CD14-positive monocyte (primary cell): ENCODE results near the gene GLB1L. TPM values are rescaled to one million over a fixed set of nuclear protein-coding genes. Genes with fewer than 3 reads are reported as not detected.

Source experiments
- DNase-seq, 3 donors: peaks; one replicate each; pipeline ENCODE4 v3.0.0-alpha.2; 2011 to 2022
- H2AFZ ChIP-seq: 2 replicates; pipeline ENCODE4 v1.6.0; 2012; ENCODE audit warnings: mild to moderate bottlenecking, low read depth, low read length, inconsistent platforms; ENCODE audit not compliant: insufficient read depth, poor library complexity, severe bottlenecking
- H3K27ac ChIP-seq, 2 donors: 1 replicate in 1 of 2; 2 replicates in 1 of 2; pipeline ENCODE4 v1.5.1; 2012 to 2013; ENCODE audit warnings: low read length in 2 of 2, control low read depth in 1 of 2, inconsistent platforms in 1 of 2, low read depth in 1 of 2, mild to moderate bottlenecking in 1 of 2
- H3K27me3 ChIP-seq, 2 donors: one replicate each; pipeline versions ENCODE4 v1.6.0 to v1.6.1; 2011 to 2013; ENCODE audit warnings: low read length in 2 of 2; ENCODE audit not compliant: control insufficient read depth in 2 of 2, insufficient read depth in 2 of 2
- H3K36me3 ChIP-seq, 2 donors: replicated peaks in 1 of 2; 1 replicate in 1 of 2; 2 replicates in 1 of 2; pipeline versions ENCODE4 v1.5.1 to v1.6.1; 2012 to 2013; ENCODE audit warnings: low read length in 2 of 2, control low read depth in 1 of 2, inconsistent platforms in 1 of 2, mild to moderate bottlenecking in 1 of 2; ENCODE audit not compliant: insufficient read depth in 2 of 2, control insufficient read depth in 1 of 2
- H3K4me1 ChIP-seq, 2 donors: 1 replicate in 1 of 2; 2 replicates in 1 of 2; pipeline versions ENCODE4 v1.5.1 to v1.6.1; 2012 to 2013; ENCODE audit warnings: low read length in 2 of 2, control low read depth in 1 of 2, inconsistent platforms in 1 of 2, mild to moderate bottlenecking in 1 of 2, moderate library complexity in 1 of 2; ENCODE audit not compliant: insufficient read depth in 2 of 2, control insufficient read depth in 1 of 2
- H3K4me2 ChIP-seq: replicated peaks from 2 replicates; pipeline ENCODE3; 2012; ENCODE audit warnings: low read length, moderate library complexity, mild to moderate bottlenecking; ENCODE audit not compliant: poor library complexity, severe bottlenecking; ENCODE audit errors: extremely low read depth
- H3K4me3 ChIP-seq, 3 experiments: fragments of 200-600 bp in 1 of 3; sonication (generic) in 1 of 3; replicated peaks in 1 of 3; 1 replicate in 2 of 3; 2 replicates in 1 of 3; pipeline ENCODE4 v1.5.1; 2011 to 2013; ENCODE audit warnings: low read length in 3 of 3, mild to moderate bottlenecking in 3 of 3, control low read depth in 2 of 3, low read depth in 2 of 3, inconsistent platforms in 1 of 3, moderate library complexity in 1 of 3
- H3K79me2 ChIP-seq: 2 replicates; pipeline ENCODE4 v1.6.0; 2012; ENCODE audit warnings: mild to moderate bottlenecking, control low read depth, inconsistent platforms, low read length, moderate library complexity; ENCODE audit not compliant: insufficient read depth
- H3K9ac ChIP-seq: 2 replicates; pipeline ENCODE4 v1.6.0; 2017; ENCODE audit warnings: low read length, mild to moderate bottlenecking; ENCODE audit not compliant: insufficient read depth, poor library complexity, severe bottlenecking
- H3K9me3 ChIP-seq, 2 donors: replicated peaks in 1 of 2; 1 replicate in 1 of 2; 2 replicates in 1 of 2; pipeline versions ENCODE4 v1.5.1 to v1.6.1; 2012 to 2013; ENCODE audit warnings: low read length in 2 of 2, control low read depth in 1 of 2; ENCODE audit not compliant: control insufficient read depth in 1 of 2, insufficient read depth in 1 of 2
- H4K20me1 ChIP-seq: 2 replicates; pipeline ENCODE4 v1.6.0; 2012; ENCODE audit warnings: mild to moderate bottlenecking, low read length, control low read depth, moderate library complexity; ENCODE audit not compliant: insufficient read depth
- H3K27ac Mint-ChIP-seq, 7 donors: one replicate each; pipeline ENCODE4 v1.8.0; 2020; ENCODE audit warnings: mild to moderate bottlenecking in 7 of 7, mixed read lengths in 7 of 7, moderate library complexity in 6 of 7, inconsistent platforms in 2 of 7
- H3K27me3 Mint-ChIP-seq, 3 donors: one replicate each; pipeline ENCODE4 v1.8.0; 2021 to 2022; ENCODE audit warnings: low read depth in 3 of 3, mild to moderate bottlenecking in 3 of 3, mixed read lengths in 3 of 3, moderate library complexity in 3 of 3, inconsistent platforms in 1 of 3
- H3K36me3 Mint-ChIP-seq, 2 donors: one replicate each; pipeline ENCODE4 v1.8.0; 2020; ENCODE audit warnings: mixed read lengths in 2 of 2, inconsistent platforms in 1 of 2, mild to moderate bottlenecking in 1 of 2
- H3K4me1 Mint-ChIP-seq: one replicate; pipeline ENCODE4 v1.8.0; 2020; ENCODE audit warnings: mild to moderate bottlenecking, mixed read lengths
- H3K4me3 Mint-ChIP-seq, 2 donors: one replicate each; pipeline ENCODE4 v1.8.0; 2020; ENCODE audit warnings: mild to moderate bottlenecking in 2 of 2, mixed read lengths in 2 of 2, moderate library complexity in 1 of 2
- H3K9me3 Mint-ChIP-seq, 7 donors: one replicate each; pipeline ENCODE4 v1.8.0; 2020 to 2022; ENCODE audit warnings: mixed read lengths in 7 of 7, mild to moderate bottlenecking in 6 of 7, moderate library complexity in 6 of 7, inconsistent platforms in 2 of 7
- CTCF ChIP-seq: fragments of 200-600 bp; IDR thresholded peaks from one replicate; pipeline ENCODE4 v1.8.0; 2022; ENCODE audit warnings: antibody characterized with exemption, mild to moderate bottlenecking
- WGBS: methylation state at CpG from one replicate; pipeline ENCODE4 v1.1.5; 2013; ENCODE audit warnings: missing lambda C conversion rate; ENCODE audit not compliant: insufficient coverage; 5-methylcytosine and 5-hydroxymethylcytosine counted together
- intact Hi-C, 2 donors: fragments of 100-400 bp; cut with micrococcal nuclease; formaldehyde crosslinking; loops; one replicate each; pipeline versions ENCODE4 v1.15.0 to v1.15.1; 2023
- polyA plus RNA-seq, 3 donors: library from polyadenylated mRNA; depleted of rRNA in 1 of 3; unstranded in 2 of 3; stranded (reverse) in 1 of 3; fragments of 300-500 nt in 2 of 3; fragments of >200 nt in 1 of 3; fragmentation: Illumina TruSeq in 2 of 3; gene quantifications; 1 replicate in 2 of 3; 2 replicates in 1 of 3; pipeline ENCODE4 v1.2.3, GENCODE V29; 2012 to 2021

The GLB1L gene
- polyA plus RNA-seq, 3 donors: 4.0 to 11.7 (median 7.7) TPM

- peaks cover 6% of the 10 kb centered on the region for H4K20me1 ChIP-seq
- no peak overlapping the region for H2AFZ ChIP-seq
- H3K4me3 ChIP-seq: no peak overlapping the region
- H3K27me3 Mint-ChIP-seq: peaks cover 10 to 19% (median 19%) of the 10 kb centered on the region in 3 donors
- H3K4me3 Mint-ChIP-seq: no peak overlapping the region
- intact Hi-C loops: loop anchor here in 1 of 2 donors (5.0 kb wide), 1 partner anchor 51 kb away; the partner anchor contains the start of gene NHEJ1
- no peak overlapping the region for H3K27ac Mint-ChIP-seq
- H3K4me1 ChIP-seq: peaks cover 20 to 22% of the 10 kb centered on the region in 2 donors
- no peak for DNase-seq
- no peak for TF ChIP-seq CTCF
- peaks cover 0 to 9% of the 10 kb centered on the region in 2 donors for H3K27me3 ChIP-seq
- no peaks in the 10 kb centered on the region for H3K79me2 ChIP-seq
- WGBS: 71% methylated on average over 5 of the region's 10 CpGs
- no peak overlapping the region for H3K9ac ChIP-seq
- no peak overlapping the region for H3K4me2 ChIP-seq
- H3K27ac ChIP-seq: no peak overlapping the region
- peaks cover 41 to 42% of the 10 kb centered on the region in 2 donors for H3K36me3 Mint-ChIP-seq
- H3K36me3 ChIP-seq: peaks cover 6 to 21% of the 10 kb centered on the region in 2 donors
- no peaks in the 10 kb centered on the region for H3K9me3 ChIP-seq
- H3K9me3 Mint-ChIP-seq: peaks cover 0 to 2% (median 0%) of the 10 kb centered on the region in 7 donors
- peaks cover 36% of the 10 kb centered on the region for H3K4me1 Mint-ChIP-seq
These were observed 31.7 kb downstream of the GLB1L start for GRCh38 chr2:219213486-219214071.

- WGBS: 97% methylated on average over 6 of the region's 8 CpGs
- H3K4me1 Mint-ChIP-seq: peaks cover 38% of the 10 kb centered on the region
- H3K4me3 Mint-ChIP-seq: no peak overlapping the region
- DNase-seq: no peak
- H3K36me3 Mint-ChIP-seq: peaks cover 47 to 48% of the 10 kb centered on the region in 2 donors
- H2AFZ ChIP-seq: no peak overlapping the region
- H3K27ac ChIP-seq: no peak overlapping the region
- peaks cover 3% of the 10 kb centered on the region for H4K20me1 ChIP-seq
- H3K27me3 ChIP-seq: peaks cover 0 to 9% of the 10 kb centered on the region in 2 donors
- peaks cover 0 to 2% (median 0%) of the 10 kb centered on the region in 7 donors for H3K9me3 Mint-ChIP-seq
- no peaks in the 10 kb centered on the region for H3K9me3 ChIP-seq
- no peak overlapping the region for H3K4me2 ChIP-seq
- peaks cover 15 to 20% of the 10 kb centered on the region in 2 donors for H3K4me1 ChIP-seq
- no peak overlapping the region for H3K9ac ChIP-seq
- no peak for TF ChIP-seq CTCF
- intact Hi-C loops: loop anchor here in 1 of 2 donors (5.0 kb wide), 1 partner anchor 51 kb away; the partner anchor contains the start of gene NHEJ1
- no peaks in the 10 kb centered on the region for H3K79me2 ChIP-seq
- peak overlapping the region in 1 of 7 donors; percentile 55 for H3K27ac Mint-ChIP-seq
- peaks cover 11 to 27% of the 10 kb centered on the region in 2 donors for H3K36me3 ChIP-seq
- H3K4me3 ChIP-seq: no peak overlapping the region
- peaks cover 10 to 19% (median 19%) of the 10 kb centered on the region in 3 donors for H3K27me3 Mint-ChIP-seq
These were observed 32.2 kb downstream of the GLB1L start for GRCh38 chr2:219213026-219213415.
